Measurements from ENCODE around the gene CDC5L.
"Not testable (repeated sequence)": the region's sequence is repeated elsewhere in the genome, so short reads cannot be mapped to it uniquely, and the experiment has no call there.

The CDC5L gene

DNA sequence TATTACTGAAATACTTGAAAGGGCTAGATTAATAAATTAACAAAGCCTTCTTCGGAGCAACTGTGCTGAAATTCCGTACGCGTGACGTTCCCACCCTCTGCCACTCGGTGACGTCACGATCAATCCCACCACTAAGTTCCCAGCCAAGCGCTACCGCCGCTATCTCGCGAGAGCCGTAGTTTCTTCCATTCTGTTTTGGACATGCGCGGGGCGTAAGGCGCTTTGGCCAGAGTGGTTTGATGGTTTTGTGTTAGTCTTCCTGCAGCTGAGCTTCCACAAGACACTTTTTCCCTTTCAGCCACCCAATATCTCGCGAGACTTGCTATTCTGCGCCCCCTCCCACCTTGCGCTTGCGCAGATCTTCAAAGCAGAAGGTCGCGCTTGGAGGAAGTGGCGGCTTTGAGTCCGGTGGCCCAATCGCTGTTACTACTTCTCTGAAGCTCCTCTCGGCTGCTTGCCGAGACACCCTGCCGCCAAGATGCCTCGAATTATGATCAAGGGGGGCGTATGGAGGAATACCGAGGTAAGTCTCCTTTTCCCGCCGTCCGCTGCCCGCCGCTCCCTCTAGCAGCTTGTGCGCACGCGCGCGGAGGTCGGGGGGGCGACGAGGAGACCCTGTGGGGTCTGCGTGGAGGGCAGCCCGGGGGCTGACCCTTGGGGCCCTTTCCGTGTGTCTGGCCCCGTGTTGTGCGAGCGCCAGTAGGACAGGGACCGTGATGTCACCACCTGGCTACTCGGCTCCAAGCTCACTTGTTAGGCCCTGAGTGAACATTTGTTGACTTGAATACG, at the start of gene CDC5L:
Gene CDC5L (plus strand): TSS at position 361 of the 789 bp plus-strand sequence. CDS start 118 bp downstream, at position 479.
- peak; percentile 98 for DNase-seq (ENCODE audit: low read depth)

DNA sequence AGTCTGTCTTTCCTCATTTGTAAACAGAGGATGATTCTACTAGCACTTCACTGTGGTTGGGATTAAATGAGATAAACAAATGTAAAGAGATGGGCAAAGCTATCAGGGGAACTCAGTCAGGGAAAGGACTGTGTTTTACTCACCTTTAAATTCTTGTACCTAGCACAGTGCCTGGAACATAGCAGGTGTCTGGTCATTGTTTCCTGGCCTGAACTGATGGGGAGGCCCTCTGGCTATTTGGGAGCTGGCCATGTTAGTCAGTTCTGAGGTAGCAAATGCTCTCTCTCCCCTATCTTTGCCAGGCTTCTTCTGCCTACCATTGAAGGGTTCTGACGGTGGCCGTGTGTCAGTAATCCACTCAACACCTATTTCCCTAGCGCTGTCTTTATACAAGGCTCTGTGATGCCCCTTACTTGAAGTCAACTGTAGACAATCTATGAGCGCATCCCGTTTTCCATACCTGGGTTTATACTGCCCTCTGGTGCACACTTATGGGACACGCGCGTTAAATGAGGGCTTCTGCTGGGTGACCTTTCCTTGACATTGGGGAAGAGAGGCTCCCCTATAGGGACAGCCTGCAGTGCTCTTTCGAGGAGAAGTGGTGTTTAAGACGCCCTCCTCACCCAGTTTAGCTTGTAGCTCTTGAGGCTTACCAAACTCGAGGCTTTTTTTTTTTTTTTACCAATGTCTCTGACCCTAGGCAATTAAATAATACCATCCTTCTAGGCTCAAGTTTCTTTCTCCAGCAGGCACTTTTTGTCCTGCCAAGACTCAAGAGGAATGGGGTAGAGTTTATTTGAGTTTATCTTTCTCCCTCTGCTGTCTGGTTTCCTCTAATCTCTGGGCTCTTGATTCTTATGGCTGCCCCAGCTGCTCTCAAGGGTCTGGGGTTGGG, 49.0 kb upstream of the CDC5L start:
- DNase-seq (ENCODE audit: low read depth) = peak; percentile 11

DNA sequence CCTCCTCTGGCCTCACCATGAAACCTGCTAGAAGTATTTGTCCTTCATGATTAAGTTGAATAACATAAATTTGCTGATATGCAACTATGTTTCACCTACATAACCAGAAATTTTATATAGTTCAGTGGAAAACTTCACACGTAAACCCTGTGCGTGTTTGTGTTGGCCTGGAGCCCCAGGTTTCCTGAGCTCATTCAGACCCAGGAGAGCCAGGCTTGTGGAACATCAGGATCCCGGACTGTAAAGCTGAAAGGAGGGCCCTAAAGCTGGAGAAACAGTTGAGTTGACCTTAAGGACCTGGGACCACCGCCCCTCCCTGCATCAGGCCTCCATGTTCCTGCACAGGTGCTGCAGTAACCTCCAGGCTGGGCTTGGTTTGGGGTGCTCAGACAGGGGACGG, 48.2 kb upstream of the CDC5L start:
- DNase-seq (ENCODE audit: low read depth) = no peak

DNA sequence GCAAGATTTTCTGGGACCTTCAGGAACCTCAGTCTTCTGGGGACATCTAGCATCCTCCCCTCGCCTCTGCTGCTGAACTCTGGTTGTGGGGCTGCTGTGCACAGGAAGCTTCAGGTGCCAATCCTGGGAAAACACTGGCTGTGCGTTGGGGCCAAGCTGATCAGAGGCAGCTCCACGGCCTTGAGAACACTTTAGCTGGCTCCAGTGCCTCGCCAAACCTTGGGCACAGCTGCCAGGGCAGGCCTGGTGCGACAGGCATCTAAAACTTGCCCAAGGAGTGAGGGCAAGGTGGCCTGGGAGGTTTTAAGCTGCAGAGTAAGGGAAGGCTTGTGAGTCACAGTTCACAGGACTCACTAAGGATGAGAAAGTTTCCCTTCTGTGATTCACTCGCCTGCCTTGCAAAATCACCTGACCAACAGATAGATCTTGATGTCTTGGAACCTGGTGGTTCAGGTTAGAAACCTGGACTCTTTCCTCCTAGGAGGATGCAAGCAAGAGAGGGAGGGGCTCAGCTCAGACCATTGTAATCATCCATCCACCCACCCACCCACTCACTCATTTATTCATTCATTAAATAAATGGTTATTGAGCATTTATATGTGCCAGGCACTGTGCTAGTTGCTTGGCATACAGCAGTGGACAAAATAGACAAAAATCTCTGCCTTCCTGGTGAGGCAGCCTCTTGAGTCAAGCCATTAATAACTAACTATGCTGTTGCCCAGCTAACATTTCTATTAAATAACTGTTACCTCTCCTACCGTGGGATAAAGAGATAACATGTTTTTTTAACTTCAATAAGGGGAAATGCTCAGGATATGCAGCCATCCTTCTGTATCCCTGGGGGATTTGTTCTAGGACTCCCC, 47.5 kb upstream of the CDC5L start:
- DNase-seq (ENCODE audit: low read depth) = peak; percentile 44

DNA sequence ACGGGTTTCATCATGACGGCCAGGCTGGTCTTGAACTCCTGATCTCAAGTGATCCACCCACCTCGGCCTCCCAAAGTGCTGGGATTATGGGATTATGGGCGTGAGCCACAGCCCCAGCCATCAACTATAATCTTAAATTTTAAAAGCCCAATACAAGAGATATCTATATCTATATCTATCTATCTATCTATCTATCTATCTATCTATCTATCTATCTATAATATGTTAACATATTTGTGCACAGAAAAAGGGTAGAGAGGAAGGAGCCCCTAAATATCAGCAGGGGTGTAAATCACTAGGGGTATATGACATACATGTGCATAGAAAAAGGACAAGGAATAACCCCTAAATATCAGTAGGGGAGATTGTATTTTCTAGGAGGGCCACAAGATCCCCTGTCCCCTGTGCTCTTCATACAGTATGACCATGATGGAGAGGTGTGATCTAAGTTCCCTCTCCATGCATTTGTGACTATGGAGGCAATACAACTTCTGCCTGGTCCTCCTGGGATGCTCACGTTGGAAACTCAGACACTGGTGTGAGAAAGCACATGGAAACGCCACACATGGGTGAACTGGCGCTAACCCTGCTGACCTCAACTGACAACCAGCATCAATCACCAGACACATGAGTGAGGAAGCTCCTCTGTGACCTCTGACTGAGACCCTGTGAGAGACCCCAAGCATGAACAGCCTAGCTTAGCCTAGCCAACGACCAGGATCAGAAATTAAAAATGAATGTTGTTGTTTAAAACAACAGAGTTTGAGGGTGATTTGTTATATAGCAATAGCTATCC, 46.2 kb upstream of the CDC5L start:
- no peak for DNase-seq (ENCODE audit: low read depth)

DNA sequence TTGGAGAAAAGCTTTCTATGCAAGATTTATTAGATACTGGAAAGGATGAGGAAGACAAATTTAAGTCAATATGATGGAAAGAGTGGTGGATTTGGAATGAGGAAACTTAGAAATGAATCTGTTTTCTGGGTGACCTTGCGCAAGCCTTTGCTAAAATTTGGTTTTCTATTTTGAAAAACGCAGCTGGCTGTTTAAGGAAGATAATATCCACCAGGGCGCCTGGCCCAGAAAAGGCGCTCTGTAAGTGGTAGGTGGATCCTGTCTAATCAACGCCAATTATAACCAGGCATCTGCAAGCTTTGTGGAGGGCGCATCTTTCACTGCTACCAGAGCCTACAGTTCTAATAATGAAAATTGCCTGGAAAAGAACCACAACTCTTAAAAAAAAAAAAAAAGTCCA, 45.5 kb upstream of the CDC5L start:
- no peak for DNase-seq (ENCODE audit: low read depth)

DNA sequence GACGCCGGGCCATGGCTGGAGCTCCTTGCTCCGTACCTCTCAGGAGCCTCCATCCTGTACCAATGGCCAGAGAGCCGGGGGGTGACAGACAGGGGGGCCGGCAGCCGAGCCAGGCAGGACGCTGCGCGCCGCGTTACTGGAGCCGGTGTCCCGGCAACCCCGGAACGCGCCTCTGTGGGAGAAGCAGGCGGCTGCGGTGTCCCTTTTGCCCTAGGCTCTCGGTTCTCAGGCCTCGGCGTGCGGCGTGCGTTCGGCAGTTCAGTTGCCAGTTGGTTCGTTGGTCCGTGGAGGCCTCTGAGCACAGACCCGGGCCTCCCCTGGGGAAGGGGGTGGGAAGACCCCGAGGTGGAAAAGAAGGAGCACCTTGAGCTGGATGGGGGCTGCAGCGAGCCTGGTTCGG, 45.0 kb upstream of the CDC5L start, which contains the start of gene SPATS1:
Gene SPATS1 (plus strand): TSS at position 162 of the 400 bp plus-strand sequence. CDS start 446 bp downstream, outside the sequence.
- no peak for DNase-seq (ENCODE audit: low read depth)

DNA sequence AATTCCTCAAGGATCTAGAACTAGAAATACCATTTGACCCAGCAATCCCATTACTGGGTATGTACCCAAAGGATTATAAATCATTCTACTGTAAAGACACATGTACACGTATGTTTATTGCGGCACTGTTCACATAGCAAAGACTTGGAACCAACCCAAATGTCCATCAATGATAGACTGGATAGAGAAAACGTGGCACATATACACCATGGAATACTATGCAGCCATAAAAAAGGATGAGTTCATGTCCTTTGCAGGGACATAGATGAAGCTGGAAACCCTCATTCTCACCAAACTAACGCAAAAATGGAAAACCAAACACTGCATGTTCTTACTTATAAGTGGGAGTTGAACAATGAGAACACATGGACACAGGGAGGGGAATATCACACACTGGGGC, 40.7 kb upstream of the CDC5L start:
- not testable (repeated sequence) for DNase-seq (ENCODE audit: low read depth)

DNA sequence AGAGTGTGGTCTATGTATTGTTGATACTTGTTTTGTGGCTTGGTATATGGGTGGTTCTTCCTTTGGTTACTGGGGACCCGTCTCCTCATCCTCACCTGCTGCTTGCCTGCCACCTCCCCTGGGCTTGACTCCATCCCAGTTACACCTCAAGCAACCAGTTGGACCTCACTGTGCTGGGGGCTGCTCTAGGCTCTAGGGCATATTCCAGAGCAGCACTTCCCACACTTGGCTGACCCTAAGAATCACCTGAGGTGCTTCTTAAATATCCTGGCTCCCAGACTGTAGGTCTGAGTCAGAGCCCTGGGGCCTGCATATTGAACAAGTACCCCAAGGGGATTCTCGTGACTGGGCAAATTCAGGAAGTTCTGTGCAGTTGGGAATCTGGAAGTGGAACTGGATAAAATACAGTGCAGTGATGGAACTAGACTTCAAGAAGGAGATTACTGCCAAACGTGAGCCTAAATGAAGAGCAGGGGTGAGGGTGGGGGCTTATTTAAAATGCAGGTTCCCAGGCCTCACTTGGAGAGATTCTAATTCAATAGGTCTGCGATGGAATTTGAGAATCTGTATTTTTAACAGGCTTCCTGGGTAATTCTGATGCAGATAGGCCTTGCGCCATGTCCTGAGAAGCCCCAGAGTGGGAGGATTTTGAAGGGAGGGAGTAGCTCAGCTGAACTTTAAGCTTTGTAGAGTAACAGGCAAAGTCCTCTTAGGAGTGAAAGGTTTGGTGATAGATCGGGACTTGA, 37.4 kb upstream of the CDC5L start:
- DNase-seq (ENCODE audit: low read depth) = no peak

DNA sequence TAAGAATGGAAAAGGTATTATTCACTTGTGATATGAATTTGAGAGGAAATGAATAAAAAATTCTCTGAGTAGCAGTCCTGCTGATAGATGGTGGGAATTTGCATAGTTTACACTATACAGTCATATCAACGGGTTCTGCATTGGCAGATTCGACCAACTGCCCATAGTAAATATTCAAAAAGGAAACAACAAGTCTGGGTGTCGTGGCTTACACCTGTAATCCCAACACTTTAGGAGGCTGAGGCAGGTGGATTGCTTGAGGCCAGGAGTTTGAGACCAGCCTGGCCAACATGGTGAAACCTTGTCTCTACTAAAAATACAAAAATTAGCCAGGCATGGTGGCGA, 36.9 kb upstream of the CDC5L start:
- DNase-seq (ENCODE audit: low read depth) = not testable (repeated sequence)

DNA sequence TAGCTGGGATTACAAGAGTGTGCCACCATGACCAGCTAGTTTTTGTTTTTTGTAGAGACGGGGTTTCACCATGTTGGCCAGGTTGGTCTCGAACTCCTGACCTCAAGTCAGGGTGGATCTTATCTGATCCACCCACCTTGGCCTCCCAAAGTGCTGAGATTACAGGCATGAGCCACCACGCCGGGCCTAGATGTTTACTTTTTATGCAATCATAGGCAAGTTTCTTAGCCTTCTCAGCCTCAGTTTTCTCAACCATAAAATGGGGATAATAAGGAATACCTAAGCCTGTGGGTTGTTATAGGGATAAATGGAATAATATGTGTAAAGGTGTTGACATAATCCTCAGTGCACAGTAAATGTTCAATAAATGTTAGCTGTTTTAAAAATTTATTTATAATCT, 35.2 kb upstream of the CDC5L start:
- no peak for DNase-seq (ENCODE audit: low read depth)

DNA sequence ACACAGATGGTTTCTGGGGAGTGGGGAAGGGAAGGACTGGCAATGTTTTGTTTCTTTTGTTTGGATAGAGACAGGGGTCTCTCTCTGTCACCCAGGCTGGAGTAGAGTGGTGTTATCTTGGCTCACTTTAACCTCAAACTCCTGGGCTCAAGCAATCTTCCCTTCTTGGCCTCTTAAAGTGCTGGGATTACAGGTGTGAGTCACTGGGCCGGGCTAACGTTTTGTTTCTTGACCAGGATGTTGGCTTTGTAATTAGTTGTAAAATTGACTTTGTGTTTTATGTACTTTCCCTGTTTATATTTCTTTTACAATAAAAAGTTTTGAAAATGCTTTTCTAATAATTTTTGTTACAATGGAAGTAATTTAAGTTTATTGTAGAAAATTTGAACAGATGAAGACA, 34.2 kb upstream of the CDC5L start:
- no peak for DNase-seq (ENCODE audit: low read depth)

DNA sequence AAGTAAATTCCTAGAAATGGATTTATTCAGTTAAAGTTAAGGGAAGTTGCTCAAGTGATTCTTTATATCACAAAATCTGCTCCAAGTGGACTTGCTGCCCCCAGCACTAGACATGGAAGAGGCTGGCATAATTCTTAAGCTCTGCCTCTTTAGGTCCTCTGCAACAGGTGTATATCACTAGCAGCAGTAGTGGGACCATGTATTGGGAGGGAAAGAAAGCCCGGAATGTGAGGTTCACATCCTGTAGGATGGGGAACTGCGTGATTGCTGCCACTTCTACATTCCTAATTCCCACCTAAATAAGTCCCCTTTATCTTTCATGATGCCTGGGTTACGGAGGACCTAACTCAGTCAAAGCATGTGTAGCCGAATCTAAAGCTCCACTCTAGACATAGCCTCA, 31.9 kb upstream of the CDC5L start:
- no peak for DNase-seq (ENCODE audit: low read depth)

DNA sequence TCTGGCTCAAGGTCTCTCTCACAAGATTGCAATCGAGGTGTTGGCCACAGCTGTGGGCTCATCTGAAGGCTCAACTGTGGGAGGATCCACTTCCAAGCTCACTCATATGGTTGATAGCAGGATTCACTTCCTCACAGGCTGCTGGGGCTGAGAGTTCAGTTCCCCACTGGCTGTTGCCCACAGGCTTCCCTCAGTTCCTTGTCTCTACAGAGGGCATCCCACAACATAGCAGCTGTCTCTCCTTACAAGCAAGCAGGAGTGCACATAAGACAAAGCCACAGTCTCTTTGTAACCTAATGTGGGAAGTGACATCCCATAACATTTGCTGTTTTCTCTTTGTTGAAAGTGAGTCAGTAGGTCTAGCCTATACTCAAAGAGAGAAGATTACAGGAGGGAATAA, 31.0 kb upstream of the CDC5L start:
- no peak for DNase-seq (ENCODE audit: low read depth)

DNA sequence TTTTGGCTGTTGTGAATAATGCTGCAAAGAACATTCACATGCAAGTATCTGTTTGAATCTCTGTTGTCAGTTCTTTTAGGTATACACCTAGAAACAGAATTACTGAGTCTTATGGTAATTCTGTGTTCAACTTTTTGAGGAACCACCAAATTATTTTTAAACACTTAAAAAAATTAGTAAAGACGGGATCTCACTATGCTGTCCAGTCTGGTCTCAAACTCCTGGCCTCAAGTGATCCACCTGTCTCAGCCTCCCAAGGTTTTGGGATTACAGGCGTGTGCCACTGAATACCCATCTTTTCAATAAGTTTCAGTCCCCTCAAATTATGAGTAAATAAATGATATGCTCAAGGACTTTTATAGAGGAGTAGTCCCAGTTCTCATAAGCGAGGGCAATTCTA, 27.5 kb upstream of the CDC5L start:
- no peak for DNase-seq (ENCODE audit: low read depth)

DNA sequence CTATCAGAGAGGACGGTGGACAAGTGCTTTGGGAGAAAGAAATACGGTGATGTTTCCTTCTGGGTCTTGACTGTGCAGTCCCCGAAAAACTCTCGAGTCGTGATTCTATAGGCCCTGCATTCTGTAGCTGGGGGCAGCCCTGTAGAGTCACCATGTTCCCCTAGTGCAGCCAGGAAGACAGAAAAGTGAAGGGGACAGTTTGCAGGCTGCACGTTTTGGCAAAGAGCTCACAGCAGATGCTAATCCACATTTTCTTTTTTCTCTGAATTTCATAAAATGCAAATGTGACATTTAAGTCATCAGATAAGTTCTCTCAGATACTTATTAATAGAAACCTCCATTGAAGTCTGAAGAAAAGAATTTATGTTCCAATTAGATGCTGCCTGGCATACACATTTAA, 25.6 kb upstream of the CDC5L start:
- no peak for DNase-seq (ENCODE audit: low read depth)

DNA sequence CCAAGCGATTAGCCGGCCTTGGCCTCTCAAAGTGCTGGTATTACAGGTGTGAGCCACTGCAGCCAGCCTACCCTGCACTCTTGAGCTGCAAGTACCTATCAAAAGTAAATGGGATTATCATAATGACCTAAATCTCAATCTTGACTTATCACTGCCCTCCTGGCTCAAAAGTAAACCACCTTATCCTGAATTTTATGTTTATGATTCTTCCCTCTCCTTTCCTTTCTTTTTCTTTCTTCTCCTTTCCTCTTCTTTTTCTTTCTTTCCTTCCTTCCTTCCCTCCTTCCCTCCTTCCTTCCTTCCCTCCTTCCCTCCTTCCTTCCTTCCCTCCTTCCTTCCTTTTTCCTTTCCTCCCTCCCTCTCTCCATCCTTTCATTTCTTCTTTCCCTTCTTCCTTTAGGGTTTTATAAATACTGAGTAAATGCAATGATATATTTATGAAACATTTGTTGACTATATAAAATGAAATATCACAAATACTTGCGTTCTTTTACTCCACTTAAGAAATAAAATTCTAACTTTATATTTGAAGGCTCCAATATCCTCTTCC, 24.1 kb upstream of the CDC5L start:
- no peak for DNase-seq (ENCODE audit: low read depth)

DNA sequence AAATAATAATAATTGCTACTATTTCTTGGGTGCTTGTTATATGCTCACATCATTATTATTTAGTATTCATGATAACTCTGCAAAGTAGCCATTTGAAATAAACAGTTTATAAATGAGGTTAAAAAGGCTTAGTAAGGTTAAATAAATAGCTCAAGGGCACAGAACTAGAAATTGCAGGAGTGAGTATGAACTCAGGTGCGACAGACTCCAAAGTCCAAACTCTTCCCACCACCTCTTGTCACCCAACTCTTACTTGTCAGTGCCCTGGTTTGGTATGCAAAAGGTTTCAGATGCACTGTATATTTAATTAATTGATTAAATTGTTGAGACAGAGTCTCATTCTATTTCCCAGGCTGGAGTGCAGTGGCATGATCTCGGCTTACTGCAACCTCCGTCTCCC, 20.7 kb upstream of the CDC5L start:
- DNase-seq (ENCODE audit: low read depth) = no peak

DNA sequence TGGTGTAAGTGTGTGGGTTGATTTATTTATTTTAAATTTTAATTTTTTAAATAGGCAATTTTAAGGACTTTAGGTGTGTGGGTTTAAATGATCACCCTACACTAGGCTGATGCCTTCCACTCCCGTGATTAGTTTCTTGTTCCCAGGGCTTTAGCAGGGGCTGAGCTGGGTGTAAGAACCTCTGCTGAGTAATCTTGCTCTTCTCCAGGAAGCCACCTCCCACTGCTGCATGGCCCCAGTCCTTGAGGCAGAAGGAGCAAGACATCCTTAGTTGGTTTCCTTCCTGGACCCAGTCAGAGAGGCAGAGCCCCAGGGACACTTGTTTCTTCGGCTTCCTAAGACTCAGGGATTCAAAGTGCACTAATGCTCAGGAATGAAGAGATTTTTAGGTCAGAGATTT, 19.8 kb upstream of the CDC5L start:
- DNase-seq (ENCODE audit: low read depth) = no peak

DNA sequence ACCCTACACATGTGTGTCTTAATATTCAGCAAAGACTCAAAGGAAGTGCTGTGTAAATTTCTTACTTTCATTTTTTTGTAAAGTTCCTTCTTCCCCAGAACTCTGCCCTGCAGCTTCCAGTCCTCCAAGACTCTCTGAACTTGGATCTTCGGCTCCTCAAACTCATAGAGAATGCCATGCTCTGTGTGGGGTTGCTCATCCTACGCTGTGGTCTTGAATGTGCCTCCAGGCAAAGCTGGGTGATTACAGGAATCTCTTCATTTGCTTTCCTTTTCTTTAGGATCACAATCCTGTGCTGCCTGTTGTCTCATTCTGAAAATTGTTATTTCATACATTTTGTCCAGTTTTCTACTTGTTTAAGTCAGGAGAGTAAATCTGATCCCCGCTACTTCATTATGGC, 14.5 kb upstream of the CDC5L start:
- no peak for DNase-seq (ENCODE audit: low read depth)
